HG02840 (cell line): ENCODE data around the gene SRGAP3.

Source experiments
- ATAC-seq: cut with Tn5 transposase; IDR thresholded peaks from one replicate; pipeline ENCODE4 v1.9.1; 2021; ENCODE audit warnings: mild to moderate bottlenecking, moderate library complexity, moderate number of reproducible peaks; ENCODE audit not compliant: unreplicated experiment, low FRiP score

Gene SRGAP3

DNA sequence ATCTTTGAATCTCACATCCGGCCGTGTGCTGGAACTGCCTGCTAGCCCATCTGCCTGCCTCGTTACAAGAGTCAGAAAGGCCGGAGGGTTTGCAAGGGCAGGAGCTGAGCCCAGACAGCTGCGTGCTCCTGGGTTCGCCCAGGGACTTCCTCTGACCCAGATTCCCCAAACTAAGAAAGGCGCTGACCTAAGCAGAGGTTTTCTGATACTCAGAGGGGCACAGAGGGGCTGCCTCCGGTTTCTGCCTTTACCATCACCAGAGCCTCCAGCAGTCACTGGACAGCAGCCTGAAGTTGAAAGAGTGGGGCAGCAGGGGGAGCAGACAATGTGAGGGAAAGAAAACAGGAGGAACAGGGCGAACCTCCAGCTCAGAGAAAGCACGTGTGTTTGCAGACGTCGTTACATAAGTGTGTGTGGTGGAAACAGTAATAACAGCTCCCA, 252.7 kb downstream of the SRGAP3 start:
- no peak for ATAC-seq

DNA sequence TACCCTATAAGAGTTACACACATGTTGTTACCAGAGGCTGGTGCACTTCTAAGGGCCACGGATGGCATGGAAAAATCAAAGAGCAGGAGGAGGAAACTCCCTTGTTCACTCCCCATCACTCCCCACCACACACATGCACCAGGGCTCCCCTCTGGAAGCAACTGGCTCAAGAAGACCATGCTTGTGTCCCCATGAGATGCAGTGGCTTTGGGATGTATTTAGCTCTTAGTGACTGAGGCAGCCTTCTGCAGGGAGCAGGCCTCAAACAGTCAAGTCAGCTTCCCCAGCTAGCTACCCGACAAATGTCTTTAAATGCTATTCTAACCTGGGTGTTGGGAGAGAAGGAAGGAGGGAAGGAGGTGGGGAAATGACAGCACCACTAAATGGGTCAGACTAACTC, 253.2 kb downstream of the SRGAP3 start:
- ATAC-seq: no peak

- ATAC-seq: no peak
Measured at GRCh38 chr3:8994226-8994625, 255.2 kb downstream of the SRGAP3 start.

GRCh38 chr3:8993331-8993730, 256.1 kb downstream of the SRGAP3 start:
- no peak for ATAC-seq

DNA sequence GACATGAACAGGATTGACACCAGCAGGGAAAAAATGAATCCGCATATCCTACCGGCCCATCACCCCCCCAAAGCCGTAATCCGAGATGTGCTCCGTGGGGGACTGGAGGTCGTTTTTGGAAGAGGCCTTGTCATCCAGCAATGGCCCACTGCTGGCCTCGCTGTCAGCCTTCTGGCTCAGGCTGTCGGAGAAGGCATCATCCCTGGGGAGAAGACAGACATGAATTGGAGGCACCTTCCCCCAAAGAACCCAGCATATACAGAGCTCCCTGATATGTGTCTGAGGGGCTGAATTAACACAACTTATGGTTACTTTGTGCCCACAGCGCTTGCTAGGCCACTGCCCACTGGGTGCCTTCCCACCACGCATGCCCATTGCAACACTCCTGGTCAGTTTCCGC, 256.6 kb downstream of the SRGAP3 start:
- ATAC-seq: no peak

DNA sequence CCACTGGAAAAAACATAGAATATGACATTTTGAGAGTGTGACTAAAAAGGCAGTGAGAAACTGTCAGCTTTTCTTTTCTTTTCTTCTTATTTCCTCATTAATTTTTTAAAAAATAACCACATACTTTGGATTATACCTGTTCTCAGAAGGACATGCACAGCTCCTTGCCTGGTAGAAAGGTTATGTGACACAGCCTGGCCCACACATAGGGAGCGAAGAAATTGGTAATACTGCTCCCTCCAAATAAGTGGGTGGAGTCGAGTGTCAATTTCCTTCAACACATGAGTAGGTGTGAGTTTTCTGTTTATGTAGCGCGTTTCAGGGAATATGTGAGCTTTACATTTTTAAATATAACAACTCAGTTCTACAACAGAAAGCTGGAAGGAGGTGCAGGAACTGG, 257.2 kb downstream of the SRGAP3 start:
- ATAC-seq: no peak

DNA sequence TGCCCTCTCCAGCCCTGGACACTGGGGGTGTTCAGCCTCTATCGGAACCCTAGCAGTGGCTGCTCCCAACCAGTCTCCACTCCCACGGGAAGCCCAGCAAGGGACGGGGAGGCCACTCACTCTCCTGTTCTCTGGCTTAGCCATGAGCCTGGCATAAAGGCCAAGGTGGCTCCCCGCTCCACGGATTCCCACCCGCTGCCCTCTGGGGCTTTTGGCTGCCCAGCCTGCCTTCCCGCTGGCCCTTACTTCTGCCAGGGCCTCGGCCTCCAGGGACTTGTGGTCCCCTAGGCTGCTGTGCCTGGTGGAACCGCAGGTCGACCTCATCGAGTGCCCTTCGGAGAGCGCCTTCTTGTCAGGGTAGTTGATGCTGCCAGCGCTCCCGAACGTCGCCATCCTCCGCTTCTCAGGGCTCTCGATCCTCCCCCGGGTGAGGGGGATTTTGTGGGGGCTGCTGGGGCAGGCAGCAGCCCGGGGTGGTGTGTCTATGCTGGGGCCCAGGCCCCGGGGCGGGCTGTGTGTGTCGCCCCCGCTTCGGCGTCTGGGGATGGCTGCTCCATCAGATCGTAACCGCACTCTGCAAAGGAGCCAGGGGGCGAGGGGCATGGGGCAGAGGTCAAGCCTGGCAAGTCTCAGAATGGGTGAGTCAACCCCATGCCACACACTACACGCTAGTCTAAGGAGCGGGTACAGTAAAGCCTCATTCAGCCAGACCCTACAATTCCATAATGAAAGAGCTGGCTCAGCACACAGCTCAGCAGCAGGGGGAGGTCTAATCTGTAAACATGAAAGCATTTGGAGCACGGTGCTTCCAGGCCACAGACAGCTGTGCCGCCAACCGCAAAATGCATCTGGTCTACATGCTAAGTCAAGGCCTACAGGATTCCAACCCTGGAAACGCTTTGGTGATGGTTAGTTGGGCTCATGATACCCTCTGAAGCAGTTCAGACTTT, 258.9 kb downstream of the SRGAP3 start:
- no peak for ATAC-seq

GRCh38 chr3:8988791-8989558, 260.5 kb downstream of the SRGAP3 start:
- no peak for ATAC-seq

GRCh38 chr3:8988384-8988655, 261.1 kb downstream of the SRGAP3 start:
- no peak for ATAC-seq

DNA sequence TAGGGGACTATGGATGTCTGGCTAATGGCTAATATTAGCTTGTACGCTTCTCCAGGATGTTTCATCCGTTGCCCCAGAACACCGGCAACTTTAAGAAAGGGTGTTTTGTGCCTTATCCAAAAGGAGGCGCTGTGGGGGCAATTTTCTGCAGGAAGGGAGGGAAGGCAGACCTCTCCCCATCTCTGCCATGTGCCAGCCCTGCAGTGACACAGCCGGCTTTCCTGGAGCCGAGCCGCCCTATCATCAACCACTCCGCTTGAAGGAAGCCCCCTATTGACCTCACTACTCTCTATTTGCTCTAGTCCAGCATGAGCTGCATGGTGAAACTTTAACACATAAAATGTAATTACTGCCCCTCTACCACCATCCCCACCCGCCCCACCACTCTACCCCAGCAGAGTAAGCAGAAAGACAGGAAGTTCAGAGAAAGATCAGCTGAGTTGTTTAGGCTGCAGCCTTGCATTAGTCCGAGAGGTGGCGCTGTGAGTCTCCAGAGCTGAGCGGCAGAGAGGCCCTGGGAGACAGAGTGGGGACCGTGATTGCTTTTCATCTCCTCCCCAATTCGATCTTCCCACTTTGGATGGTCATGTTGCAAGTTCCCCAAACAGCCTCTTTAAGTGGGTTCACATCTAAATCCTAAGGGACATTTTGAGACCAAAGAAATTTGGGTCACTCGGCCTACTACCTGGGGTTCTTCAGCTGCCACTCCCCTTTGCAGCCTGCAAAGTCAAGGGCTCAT, 261.6 kb downstream of the SRGAP3 start:
- ATAC-seq: no peak

DNA sequence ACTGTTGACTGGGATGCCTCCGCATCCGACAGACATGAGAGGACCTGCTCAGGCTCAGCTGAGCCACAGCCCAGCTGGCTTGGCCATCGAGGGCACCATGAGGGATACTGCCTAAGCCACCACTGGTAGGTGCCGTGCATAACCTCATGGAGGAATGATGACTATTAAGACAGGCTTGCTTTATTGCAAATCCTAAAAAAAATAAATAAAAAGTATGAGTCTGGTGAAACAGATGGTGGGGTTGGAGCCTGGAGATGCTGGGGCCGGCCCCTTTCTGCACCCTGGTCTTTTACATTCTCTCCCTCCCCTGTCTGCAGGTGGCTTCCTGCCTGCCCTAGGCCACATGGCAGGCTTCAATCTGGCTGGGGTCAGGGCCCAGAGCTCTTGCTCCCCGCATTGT, 262.2 kb downstream of the SRGAP3 start:
- no peak for ATAC-seq

GRCh38 chr3:8986741-8987140, 262.7 kb downstream of the SRGAP3 start:
- no peak for ATAC-seq

GRCh38 chr3:8985876-8986275, 263.6 kb downstream of the SRGAP3 start:
- no peak for ATAC-seq

GRCh38 chr3:8985411-8985831, 264.0 kb downstream of the SRGAP3 start:
- ATAC-seq: no peak

DNA sequence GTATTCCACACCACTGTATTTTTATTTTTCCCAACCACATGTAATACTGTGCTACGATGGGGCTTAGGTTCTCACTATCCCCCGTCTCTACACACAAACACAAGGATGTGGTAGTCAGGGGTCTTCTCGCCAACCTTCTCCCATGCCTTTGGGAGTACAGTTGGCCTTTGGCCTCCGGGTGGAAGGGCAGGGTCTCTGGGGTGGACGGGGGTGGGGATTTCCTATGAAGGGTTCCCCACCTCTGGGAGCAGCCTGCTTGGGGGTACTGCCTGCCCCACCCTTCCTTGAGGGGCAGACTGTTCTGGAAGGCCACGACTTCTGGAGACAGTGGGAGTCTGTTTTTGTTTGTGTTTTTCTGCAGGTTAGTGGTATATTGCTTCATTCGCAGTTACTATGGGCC, 264.9 kb downstream of the SRGAP3 start:
- ATAC-seq: no peak

GRCh38 chr3:8984081-8984480, 265.4 kb downstream of the SRGAP3 start:
- ATAC-seq: no peak

DNA sequence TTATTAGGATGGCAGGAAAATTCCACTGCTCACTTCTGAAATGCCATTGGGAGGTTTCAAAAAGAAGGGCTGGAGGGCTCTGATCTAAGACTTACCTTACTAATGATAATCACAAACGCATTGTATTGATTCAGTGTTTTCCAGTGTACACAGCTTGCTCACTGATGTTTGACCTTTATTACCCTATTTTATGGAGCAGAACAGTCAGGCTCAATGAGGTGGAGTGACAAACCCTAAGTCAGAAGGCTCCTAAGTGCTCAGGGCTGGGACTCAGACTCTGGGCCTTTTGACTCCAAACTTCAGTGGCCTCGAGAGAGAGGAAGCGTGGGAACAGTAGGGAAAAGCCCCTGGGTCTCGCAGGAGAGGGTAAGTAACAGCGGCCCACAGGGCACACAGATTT, 265.9 kb downstream of the SRGAP3 start:
- no peak for ATAC-seq

DNA sequence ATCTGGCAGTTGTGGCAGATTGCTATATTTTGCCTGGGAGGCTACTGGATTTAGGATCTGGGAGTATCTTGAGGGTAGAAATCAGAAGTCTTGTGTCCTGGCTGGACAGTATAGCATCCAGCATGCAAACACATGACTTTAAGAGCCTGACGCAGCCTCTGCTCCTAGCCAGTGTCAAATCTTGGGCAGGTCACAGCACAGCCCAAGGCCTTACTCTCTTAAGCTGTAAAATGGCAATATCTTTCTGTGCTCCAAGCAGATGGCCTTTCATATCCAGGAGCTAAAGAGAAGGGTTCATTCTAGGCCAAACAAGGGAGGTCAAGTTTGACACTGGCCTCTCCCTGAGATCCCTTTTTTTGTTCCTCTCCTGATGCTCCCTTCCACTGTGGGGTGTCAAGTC, 266.4 kb downstream of the SRGAP3 start:
- ATAC-seq: no peak

GRCh38 chr3:8982509-8982908, 266.9 kb downstream of the SRGAP3 start:
- ATAC-seq: no peak

GRCh38 chr3:8981700-8982099, 267.7 kb downstream of the SRGAP3 start:
- ATAC-seq: no peak

GRCh38 chr3:8981296-8981695, 268.1 kb downstream of the SRGAP3 start:
- ATAC-seq: no peak
